ENCODE results near the gene UBASH3B. TPM values are rescaled to one million over a fixed set of nuclear protein-coding genes. Genes with fewer than 3 reads are reported as not detected.
"Not testable (repeated sequence)": the region's sequence is repeated elsewhere in the genome, so short reads cannot be mapped to it uniquely, and the experiment has no call there.

The UBASH3B gene
- total RNA-seq, 4 donors from 2014 or later, result 1.8 to 6.6 (median 3.4) TPM

DNA sequence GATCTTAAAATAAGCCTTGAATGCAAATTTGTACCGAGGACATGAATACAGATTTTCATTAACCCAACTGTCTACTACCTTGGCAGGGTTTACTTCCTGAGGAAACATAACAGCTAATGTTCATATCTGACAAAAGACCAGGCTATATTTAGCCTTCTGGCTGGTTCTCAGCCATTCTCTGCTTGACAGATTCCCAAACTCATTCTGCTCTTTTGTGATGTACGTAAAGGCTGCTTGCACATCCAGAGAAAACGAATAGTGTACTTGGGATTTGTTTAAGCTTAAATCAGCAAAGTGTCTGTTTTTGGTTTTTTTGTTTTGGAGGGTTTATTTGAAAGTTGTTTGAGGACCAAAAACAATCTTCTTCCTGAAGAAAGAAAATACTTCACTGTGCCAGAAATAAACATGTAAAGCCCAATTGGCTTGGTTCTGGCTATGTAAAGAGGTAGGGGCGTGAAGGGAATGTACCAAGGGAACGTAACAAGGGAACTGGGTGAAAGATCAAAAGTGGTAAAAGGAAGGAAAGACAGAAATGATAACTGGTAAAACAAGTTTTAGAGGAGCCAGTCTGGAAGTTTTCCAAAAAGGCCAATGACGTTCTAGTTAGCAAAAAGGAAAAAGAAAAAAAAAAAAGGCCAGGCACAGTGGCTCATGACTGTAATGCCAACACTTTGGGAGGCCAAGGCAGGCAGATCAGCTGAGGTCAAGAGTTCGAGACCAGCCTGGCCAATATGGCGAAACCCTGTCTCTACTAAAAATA lies 161.4 kb downstream of the UBASH3B start:
- 31 to 35% methylated on average over 6 to 8 of the region's 8 CpGs for WGBS, 2 donors (ENCODE audit: low coverage in 1 of 2)

DNA sequence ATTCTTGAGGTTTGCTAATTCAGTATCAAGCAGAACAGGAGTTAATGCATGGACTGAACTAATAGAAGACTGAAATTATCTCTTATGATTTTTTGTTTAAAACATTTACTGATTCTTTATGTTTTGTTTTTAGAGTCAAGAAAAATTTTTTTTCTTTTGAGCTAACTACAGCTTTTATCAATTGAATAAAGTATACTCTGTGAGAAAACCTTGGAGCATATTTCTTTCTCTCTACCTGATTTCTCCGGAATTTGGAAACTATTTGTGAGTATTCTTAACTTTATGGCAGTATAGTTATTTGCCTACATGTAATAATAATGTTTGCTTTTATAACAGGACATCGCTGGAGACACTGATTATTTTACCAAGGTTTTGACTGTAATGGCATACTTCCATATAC lies 164.6 kb downstream of the UBASH3B start:
- WGBS, 2 donors (ENCODE audit: low coverage in 1 of 2), result 75 to 100% methylated on average over 2 of the region's 2 CpGs
- Histone ChIP-seq H3K9me3 (peaks cover 0 to 9% (median 0%) of the 10 kb centered on the region in 3 donors), H3K36me3 (no peaks in the 10 kb centered on the region), H3K4me3 (no peak overlapping the region), H3K27me3 (no peaks in the 10 kb centered on the region), H3K27ac (no peak overlapping the region), H3K4me1 (peaks cover 0 to 14% (median 2%) of the 10 kb centered on the region in 3 donors)
- TF ChIP-seq, protein P1, sequence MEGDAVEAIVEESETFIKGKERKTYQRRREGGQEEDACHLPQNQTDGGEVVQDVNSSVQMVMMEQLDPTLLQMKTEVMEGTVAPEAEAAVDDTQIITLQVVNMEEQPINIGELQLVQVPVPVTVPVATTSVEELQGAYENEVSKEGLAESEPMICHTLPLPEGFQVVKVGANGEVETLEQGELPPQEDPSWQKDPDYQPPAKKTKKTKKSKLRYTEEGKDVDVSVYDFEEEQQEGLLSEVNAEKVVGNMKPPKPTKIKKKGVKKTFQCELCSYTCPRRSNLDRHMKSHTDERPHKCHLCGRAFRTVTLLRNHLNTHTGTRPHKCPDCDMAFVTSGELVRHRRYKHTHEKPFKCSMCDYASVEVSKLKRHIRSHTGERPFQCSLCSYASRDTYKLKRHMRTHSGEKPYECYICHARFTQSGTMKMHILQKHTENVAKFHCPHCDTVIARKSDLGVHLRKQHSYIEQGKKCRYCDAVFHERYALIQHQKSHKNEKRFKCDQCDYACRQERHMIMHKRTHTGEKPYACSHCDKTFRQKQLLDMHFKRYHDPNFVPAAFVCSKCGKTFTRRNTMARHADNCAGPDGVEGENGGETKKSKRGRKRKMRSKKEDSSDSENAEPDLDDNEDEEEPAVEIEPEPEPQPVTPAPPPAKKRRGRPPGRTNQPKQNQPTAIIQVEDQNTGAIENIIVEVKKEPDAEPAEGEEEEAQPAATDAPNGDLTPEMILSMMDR (IDR thresholded peaks at IDR 0.05), result no peak
- TF ChIP-seq EP300 (IDR thresholded peaks at IDR 0.05) (no peak), POLR2AphosphoS5 (IDR thresholded peaks at IDR 0.05) (no peak)
- no peak for ATAC-seq

More for the DNA sequence above, 161.4 kb downstream of the UBASH3B start:
- H3K9me3 ChIP-seq, result peaks cover 0 to 9% (median 0%) of the 10 kb centered on the region in 3 donors
- ATAC-seq, result no peak
- TF ChIP-seq POLR2A (IDR thresholded peaks at IDR 0.05) (no peak), POLR2AphosphoS5 (IDR thresholded peaks at IDR 0.05) (no peak), EP300 (IDR thresholded peaks at IDR 0.05) (no peak)
- TF ChIP-seq, protein P1 (IDR thresholded peaks at IDR 0.05), result no peak
- peaks cover 5% of the 10 kb centered on the region for H3K27me3 ChIP-seq
- peak overlapping the region in 3 of 4 donors; percentile 12 to 46 (median 20) for H3K27ac ChIP-seq
- H3K4me1 ChIP-seq, result peaks cover 0 to 14% (median 2%) of the 10 kb centered on the region in 3 donors
- no peak overlapping the region for H3K4me3 ChIP-seq
- no peaks in the 10 kb centered on the region for H3K36me3 ChIP-seq

DNA sequence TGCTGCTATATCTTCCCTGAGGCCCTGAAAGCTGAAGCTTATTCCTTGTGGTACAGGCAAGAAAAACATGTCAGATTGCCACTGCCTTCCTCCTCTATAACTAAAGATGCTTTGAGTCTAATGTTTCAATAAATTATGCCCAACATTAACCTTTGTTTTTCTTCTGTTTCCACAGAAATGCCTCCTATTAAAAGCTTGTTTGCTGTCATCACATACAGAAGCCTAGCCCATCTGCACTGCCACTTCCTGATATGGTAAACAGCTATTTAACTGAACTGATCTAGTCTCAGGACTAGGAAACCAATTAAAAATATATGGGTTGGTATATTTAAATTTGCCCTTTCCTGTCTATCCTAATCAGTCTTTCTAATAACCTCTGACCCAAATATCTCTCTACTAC lies 165.6 kb downstream of the UBASH3B start:
- Histone ChIP-seq H3K4me1 (peaks cover 0 to 14% (median 2%) of the 10 kb centered on the region in 3 donors), H3K27me3 (no peaks in the 10 kb centered on the region), H3K4me3 (no peak overlapping the region), H3K9me3 (peaks cover 0 to 9% (median 0%) of the 10 kb centered on the region in 3 donors), H3K36me3 (no peaks in the 10 kb centered on the region), H3K27ac (no peak overlapping the region)
- ATAC-seq, result no peak
- TF ChIP-seq POLR2AphosphoS5 (IDR thresholded peaks at IDR 0.05) (no peak), POLR2A (IDR thresholded peaks at IDR 0.05) (no peak), EP300 (IDR thresholded peaks at IDR 0.05) (no peak)
- TF ChIP-seq, protein P1 (IDR thresholded peaks at IDR 0.05), result no peak

DNA sequence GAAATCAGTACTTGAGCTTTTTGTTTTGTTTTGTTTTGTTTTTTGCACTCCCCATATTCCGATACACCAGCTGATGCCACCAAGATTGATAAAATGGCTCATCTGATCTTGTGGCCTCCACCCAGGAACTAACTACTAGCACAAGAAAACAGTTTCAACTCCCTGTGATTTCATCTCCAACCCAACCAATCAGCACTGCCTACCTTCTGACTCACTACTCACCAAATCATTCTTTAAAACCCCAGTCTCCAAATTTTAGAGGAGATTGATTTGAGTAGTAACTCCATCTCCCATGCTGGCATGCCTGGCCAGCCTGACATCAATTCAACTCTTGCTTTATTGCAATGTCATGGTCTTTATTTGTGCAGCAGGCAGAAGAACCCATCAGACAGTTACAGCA lies 166.7 kb downstream of the UBASH3B start:
- H3K9me3 ChIP-seq, result peaks cover 0 to 9% (median 0%) of the 10 kb centered on the region in 3 donors
- H3K4me1 ChIP-seq, result peaks cover 0 to 4% (median 0%) of the 10 kb centered on the region in 3 donors
- ATAC-seq, result no peak
- WGBS, 2 donors (ENCODE audit: low coverage in 1 of 2), result 91 to 100% methylated on average over 1 of the region's 1 CpG
- no peak for TF ChIP-seq POLR2A (IDR thresholded peaks at IDR 0.05)
- no peak for TF ChIP-seq POLR2AphosphoS5 (IDR thresholded peaks at IDR 0.05)
- no peak for TF ChIP-seq EP300 (IDR thresholded peaks at IDR 0.05)
- TF ChIP-seq, protein P1 (IDR thresholded peaks at IDR 0.05), result no peak
- no peaks in the 10 kb centered on the region for H3K36me3 ChIP-seq
- no peak overlapping the region for H3K27ac ChIP-seq
- H3K4me3 ChIP-seq, result no peak overlapping the region
- no peaks in the 10 kb centered on the region for H3K27me3 ChIP-seq

DNA sequence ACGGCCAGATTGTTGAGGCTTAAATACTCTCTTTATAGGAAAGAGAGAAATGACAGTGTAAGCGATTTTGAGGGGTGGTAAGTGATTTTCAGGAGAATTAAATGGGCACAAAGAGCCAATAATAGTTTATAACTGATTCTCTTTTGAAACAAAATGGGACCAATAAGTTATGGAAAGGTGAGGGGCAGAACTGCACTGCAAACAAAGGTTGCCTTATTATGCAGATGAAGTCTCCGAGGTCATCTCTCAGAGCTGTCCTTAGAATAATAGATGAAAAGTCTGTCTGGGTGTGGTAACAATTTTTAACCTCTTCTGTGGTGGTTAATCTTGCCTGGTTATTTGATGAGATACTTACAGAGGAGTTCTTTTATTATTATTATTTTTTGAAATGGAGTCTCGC lies 168.0 kb downstream of the UBASH3B start:
- TF ChIP-seq, protein P1 (IDR thresholded peaks at IDR 0.05), result no peak
- TF ChIP-seq POLR2AphosphoS5 (IDR thresholded peaks at IDR 0.05) (no peak), EP300 (IDR thresholded peaks at IDR 0.05) (no peak), POLR2A (IDR thresholded peaks at IDR 0.05) (no peak)
- no peaks in the 10 kb centered on the region for H3K4me1 ChIP-seq
- H3K36me3 ChIP-seq, result no peaks in the 10 kb centered on the region
- no peak overlapping the region for H3K27ac ChIP-seq
- ATAC-seq, result no peak
- H3K27me3 ChIP-seq, result no peaks in the 10 kb centered on the region
- no peak overlapping the region for H3K4me3 ChIP-seq
- 67 to 86% methylated on average over 2 to 4 of the region's 4 CpGs for WGBS, 2 donors (ENCODE audit: low coverage in 1 of 2)
- peaks cover 0 to 9% (median 0%) of the 10 kb centered on the region in 3 donors for H3K9me3 ChIP-seq

DNA sequence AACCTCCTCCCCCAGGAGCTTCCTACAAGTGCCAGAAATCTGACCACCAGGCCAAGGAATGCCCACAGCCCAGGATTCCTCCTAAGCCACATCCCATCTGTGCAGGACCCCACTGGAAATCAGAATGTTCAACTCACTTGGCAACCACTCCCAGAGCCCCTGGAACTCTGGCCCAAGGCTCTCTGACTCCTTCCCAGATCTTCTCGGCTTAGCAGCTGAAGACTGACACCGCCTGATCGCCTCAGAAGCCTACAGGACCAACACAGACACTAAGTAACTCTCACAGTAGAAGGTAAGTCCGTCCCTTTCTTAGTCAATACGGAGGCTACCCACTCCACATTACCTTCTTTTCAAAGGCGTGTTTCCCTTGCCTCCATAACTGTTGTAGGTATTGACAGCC lies 173.8 kb downstream of the UBASH3B start:
- not testable (repeated sequence) for H3K4me1 ChIP-seq, ATAC-seq

DNA sequence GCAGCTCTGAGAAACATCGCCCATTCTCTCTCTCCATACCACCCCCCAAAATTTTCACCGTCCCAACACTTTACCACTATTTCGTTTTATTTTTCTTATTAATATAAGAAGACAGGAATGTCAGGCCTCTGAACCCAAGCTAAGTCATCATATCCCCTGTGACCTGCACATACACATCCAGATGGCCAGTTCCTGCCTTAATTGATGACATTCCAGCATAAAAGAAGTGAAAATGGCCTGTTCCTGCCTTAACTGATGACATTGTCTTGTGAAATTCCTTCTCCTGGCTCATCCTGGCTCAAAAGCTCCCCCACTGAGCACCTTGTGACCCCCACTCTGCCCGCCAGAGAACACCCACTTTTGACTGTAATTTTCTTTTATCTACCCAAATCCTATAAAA lies 176.8 kb downstream of the UBASH3B start:
- H3K36me3 ChIP-seq, H3K9me3 ChIP-seq, ATAC-seq, H3K27ac ChIP-seq, H3K27me3 ChIP-seq, H3K4me3 ChIP-seq, H3K4me1 ChIP-seq: not testable (repeated sequence)
- 81 to 100% methylated on average over 3 to 4 of the region's 4 CpGs for WGBS, 2 donors (ENCODE audit: low coverage in 1 of 2)

More for the DNA sequence above, 173.8 kb downstream of the UBASH3B start:
- H3K9me3 ChIP-seq, H3K36me3 ChIP-seq, H3K27me3 ChIP-seq, H3K4me3 ChIP-seq, H3K27ac ChIP-seq: not testable (repeated sequence)
- WGBS, 2 donors (ENCODE audit: low coverage in 1 of 2), result 74 to 90% methylated on average over 3 to 6 of the region's 6 CpGs

Measured in gastroesophageal sphincter (tissue), 4 donors.